Transverse colon (tissue), 3 donors: ENCODE data around the gene DUSP3.

Experiments
- CTCF ChIP-seq, 5 experiments: fragments of 200-600 bp in 3 of 5; fragments of 450-650 bp in 2 of 5; sonication (generic) in 3 of 5; IDR thresholded peaks; 1 replicate in 2 of 5; 2 replicates in 3 of 5; pipeline ENCODE4 v1.5.1; 2016 to 2017; ENCODE audit warnings: antibody characterized with exemption in 5 of 5, inconsistent platforms in 3 of 5, mild to moderate bottlenecking in 2 of 5, moderate library complexity in 1 of 5
- EP300 ChIP-seq: sonication (generic); formaldehyde crosslinking; IDR thresholded peaks from one replicate; pipeline ENCODE4 v1.6.1; 2017; ENCODE audit warnings: antibody characterized with exemption, low read depth
- POLR2A ChIP-seq: fragments of 450-650 bp; IDR thresholded peaks from one replicate; pipeline ENCODE4 v1.6.1; 2016; ENCODE audit warnings: antibody characterized with exemption, mild to moderate bottlenecking, moderate library complexity

- no peak for TF ChIP-seq CTCF (IDR thresholded peaks at IDR 0.05)
- no peak for TF ChIP-seq EP300
- TF ChIP-seq POLR2A, result no peak
These were observed 5.3 kb upstream of the DUSP3 start for GRCh38 chr17:43784068-43784467.
